T-helper 1 cell (primary cell): ENCODE measurements around the gene SYP.
"Not testable (repeated sequence)": the region's sequence is repeated elsewhere in the genome, so short reads cannot be mapped to it uniquely, and the experiment has no call there.

ENCODE experiments used
- DNase-seq, 5 donors: peaks; one replicate each; pipeline ENCODE4 v3.0.0-alpha.2; 2012 to 2020

SYP gene

DNA sequence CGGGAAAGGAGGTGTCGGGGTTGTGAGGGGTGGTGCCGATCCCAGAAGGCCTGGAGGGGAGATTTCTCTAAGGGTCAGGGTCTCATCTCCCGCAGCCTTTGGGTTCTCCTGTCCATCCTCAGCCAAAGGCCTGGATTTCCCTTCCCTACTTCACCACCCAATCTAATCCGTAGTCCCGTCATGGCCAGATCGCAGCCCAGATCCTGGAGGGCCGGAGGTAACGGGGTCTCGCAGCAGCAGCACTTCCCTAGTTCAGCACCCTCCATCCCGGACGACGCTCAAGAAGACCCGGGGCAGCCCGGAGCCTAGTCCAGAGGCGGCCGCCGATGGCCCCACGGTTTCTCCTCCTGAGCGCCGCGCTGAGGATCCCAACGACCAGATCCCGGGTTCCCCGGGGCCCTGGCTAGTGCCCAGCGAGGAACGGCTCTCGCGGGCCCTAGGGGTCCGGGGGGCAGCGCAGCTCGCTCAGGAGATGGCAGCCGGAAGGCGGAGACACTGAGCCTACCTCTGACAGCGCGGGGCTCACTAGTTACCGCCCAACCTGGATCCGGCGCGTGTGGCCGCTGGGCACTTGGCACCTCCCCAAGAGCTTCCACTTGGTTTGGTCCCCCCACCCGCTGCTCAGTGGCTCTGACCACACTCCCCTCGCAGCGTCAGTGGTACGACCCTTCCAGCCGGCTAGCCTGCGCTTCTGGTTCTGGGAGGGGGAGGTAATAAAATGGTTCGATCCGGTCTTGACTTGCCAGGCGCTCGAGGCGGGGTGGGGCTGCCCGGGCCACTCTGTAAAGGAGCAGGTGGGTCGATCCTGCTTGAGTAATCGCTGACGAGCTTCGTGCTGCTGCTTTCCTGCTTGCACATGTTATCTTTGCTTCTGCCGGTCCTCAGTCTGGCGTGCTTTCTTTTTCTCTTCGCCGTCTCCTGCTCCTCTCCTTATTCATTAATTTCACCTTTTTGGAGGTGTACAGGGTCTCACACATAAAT, 33.8 kb downstream of the SYP start:
- peak; percentile 46 to 87 (median 60) for DNase-seq

DNA sequence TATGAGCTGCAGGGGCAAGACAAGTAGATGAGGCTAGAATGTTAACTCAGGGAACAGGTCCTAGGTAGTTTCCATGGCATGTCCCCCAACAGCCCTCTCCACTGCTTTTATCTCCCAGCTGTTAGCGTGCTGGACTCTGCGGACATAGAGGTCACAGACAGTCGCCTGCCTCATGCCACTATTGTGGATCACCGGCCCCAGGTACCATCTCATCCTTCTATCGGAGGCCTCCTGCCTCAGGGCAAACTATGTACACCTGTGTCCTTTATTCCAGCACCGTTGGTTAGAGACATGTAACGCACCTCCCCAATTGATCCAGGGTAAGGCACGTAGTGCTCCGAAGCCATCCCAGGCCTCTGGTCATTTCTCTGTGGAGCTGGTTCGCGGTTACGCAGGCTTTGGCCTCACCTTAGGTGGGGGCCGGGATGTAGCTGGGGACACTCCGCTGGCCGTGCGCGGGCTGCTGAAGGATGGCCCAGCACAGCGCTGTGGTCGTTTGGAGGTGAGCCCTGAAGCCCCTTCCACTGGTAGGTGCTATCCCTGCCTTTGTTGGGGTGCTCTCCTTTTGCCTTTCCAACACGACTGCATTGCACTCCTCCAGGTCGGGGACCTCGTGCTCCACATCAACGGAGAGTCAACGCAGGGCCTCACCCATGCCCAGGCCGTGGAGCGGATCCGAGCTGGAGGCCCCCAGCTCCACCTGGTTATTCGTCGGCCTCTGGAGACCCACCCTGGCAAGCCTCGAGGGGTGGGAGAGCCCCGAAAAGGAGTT, 35.2 kb downstream of the SYP start:
- DNase-seq = no peak

DNA sequence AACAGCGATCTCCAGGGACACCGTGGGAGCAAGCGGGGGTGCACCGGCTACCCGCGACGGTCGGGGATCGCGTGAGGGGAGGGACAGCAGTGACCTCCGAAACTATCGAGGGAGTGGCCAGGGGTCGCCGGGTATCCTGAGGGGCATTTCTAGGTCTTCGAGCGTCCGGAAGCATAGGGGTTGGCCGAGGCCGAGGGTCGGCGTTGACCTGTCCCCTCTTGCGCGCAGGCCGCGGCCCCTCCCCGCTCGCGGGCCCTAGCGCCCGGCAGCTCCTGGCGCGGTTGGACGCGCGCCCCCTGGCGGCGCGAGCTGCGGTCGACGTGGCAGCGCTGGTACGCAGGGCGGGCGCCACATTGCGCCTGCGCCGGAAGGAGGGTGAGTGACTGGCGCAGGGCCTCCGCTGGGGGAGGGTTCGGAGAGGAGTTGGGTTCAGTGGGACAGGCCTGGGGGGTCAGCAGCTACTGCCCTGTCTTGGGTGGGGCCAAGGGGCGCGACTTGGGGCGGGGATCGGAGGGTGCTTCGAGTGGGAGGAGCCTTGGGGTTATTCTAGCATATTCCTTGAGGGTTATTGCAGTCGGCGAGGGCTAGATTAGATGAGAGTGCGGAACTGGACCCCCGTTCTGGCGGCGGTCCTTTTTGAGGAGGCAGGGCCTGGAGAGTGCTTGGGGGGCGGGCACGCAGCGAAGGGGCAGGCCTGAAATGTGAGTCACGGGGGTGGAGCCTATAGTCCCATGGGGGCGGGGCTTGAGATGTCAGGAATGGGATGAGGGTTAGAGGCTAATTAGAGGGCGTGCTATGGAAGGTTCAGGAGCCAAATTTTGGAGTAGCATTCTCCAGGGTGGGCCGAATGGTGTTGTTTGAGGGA, 36.2 kb downstream of the SYP start:
- peak; percentile 64 to 85 (median 71) for DNase-seq

DNA sequence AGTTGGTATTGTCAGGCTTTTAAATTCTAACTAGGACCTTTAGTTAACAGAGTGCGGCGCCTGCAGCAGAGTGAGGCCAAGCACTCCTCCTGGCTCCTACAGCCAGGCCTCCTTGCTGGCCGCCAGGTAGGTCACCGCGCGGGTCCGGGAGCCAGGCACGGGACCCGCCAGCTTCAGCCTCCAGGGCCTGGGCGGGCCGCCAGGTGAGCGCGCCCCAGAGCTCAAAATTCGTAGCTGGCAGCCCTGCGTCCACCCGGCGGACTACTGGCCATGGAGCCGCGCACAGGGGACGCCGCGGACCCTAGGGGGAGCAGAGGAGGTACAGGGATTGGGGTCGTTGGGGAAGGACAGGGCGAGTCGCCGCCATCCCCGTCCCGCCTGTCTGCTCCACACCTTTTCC, 37.4 kb downstream of the SYP start, which contains the start of gene MAGIX:
TSS of gene MAGIX (plus strand) at position 139 of the 400 bp plus-strand sequence. CDS start at position 271, 132 bp downstream.
- DNase-seq = no peak

DNA sequence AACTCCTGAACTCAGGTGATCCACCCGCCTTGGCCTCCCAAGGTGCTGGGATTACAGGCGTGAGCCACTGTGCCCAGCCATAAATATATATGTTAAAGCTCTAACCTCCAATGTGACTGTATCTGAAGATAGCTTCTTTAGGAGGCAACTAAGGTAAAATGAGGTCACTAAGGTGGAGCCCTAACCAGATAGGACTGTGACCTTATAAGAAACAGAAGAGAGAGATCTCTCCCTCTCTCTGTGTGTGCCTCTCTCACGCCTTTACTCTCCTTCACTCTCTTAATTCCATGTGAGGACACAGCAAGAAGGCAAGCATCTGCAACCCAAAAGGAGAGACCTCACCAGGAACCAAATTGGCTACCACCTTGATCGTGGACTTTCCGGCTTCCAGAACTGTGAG, 38.4 kb downstream of the SYP start:
- no peak for DNase-seq

DNA sequence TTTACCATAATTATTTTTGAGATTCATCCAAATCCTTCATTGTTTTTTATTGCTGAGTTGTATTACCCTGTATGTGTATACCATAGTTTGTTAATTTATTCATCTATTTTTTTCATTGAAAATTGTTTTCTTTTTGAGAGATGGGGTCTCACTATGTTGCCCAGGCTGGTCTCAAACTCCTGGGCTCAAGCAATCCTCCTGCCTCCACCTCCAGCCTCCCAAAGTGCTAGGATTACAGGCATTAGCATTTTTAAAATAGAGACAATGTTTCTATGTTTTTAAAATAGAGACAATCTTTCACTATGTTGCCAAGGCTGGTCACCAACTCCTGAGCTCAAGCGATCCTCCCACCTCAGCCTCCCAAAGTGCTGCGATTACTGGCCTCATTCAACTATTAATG, 39.1 kb downstream of the SYP start:
- no peak for DNase-seq

DNA sequence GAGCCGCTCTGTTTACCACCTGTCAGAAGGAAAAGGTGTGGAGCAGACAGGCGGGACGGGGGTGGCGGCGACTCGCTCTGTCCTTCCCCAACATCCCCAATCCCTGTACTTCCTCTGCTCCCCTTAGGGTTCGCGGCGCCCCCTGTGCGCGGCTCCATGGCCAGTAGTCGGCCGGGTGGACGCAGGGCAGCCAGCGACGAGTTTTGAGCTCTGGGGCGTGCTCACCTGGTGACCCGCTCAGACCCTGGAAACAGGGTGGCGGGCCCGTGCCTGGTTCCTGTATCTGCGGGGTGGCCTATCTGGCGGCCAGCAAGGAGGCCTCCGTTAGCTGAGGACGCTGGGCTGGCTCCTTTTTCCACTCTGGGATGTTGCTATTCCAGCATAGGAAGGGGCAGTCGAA, 42.8 kb downstream of the SYP start:
- no peak for DNase-seq

DNA sequence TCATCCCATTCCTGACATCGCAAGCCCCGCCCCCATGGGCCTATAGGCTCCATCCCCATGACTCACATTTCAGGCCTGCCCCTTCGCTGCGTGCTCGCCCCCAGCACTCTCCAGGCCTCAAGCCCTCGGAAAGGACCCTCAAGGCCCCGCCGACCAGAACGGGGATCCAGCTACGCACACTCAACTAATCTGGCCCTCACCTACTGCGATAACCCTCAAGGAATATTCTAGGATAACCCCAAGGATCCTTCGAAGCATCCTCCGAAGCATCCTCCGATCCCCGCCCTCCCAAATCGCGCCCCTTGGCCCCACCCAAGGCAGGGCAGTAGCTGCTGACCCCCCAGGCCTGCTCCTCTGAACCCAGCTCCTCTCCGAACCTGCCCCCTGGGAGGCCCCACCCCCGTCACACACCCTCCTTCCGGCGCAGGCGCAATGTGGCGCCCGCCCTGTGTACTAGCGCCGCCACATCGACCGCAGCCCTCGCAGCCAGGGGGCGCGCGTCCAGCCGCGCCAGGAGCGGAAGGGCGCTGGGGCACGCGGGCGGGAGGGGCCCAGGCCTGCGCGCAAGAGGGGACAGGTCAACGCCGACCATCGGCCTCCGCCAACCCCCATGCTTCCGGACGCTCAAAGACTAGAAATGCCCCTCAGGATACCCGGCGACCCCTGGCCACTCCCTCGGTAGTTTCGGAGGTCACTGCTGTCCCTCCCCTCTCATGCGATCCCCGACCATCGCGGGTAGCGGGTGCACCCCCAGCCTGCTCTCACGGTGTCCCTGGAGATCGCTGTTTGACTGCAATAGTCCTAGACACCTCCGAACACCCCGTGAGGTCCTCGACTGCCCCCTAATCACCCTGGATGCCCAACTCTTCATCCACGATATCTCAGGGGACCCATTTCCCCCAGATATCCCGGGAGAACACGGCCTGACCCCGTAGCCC, 43.8 kb downstream of the SYP start:
- DNase-seq = peak; percentile 69 to 86 (median 80)

DNA sequence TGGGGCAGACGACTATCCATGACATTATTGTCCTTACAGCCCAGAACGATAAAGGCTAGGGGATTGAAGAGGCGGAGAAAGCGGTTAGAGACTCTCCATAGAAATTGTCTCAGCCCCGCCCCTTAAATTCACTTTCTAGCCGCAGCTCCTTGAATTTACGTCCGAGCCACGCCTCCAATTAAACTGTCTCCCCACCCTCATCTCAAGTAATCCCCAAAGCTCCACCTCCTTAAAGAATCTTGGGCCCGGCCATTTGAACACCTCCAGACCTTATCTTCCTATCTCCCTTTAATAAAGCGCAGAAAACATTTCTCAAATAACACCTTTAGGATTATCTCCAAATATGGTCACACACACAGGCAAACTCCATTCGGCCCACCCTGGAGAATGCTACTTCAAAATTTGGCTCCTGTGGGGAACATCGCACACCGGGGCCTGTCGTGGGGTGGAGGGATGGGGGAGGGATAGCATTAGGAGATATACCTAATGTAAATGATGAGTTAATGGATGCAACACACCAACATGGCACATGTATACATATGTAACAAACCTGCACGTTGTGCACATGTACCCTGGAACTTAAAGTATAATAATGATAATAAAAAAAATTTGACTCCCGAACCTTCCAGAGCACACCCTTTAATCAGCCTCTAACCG, 44.6 kb downstream of the SYP start:
- peak in 2 of 5 donors; percentile 37 to 53 for DNase-seq

DNA sequence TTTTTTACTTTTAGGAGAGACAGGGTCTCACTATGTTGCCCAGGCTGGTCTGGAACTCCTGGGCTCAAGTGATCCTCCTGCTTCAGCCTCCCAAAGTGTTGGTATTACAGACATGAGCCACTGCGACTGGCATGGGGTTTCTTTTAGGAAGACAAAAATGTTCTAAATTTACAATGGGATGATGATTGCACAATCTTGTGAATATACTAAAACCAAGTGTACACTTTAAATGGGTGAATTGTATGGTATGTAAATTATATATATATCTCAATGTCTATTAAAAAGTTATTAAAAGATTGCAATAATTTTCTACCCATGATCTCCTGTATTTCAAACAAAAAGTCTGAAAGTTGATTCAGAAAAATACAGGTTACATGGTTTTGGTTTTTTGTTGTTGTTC, 46.5 kb downstream of the SYP start:
- DNase-seq = no peak

DNA sequence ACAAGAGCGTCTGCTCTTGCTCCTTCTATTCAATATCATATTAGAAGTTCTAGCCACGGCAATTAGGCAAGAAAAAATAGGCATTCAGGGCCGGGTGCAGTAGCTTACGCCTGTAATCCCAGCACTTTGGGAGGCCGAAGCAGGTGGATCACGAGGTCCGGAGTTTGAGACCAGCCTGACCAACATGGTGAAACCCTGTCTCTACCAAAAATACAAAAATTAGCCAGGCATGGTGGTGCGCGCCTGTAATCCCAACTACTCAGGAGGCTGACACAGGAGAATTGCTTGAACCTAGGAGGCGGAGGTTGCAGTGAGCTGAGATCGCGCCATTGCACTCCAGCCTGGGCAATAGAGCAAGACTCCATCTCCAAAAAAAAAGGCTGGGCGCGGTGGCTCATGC, 50.7 kb downstream of the SYP start:
- DNase-seq = not testable (repeated sequence)

DNA sequence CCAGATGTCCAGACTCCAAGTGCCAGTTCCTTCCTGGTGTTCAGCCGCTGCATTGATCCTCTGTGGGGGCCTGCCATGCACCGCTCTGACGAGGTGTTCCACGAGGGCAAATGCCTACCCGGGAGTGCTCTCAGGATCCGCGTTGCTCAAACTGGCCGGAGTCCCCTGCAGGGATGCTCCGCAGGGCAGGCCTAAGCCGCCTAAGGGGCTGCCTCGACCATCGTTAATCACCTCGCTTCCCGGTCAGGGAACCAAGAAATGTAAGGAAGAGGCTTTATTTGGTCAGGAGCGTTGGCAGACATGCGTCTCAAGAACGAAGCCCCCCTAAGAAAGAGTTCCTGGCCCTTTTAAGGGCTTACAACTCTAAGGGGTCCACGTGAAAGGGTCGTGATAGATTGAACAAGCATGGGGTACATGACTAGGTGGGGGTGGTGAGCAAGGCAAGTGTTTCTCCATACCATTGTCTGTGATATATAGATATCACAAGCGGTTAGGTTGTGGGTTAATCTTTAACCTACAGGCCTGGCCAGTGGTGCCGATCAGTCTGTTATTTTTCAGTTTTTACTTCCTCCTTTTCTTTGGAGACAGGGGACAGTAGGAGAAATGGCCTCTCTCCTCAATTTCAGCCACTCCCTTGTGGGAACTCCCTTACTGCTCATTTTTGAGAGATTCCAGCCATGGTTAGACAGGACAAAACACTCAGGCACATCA, 51.4 kb downstream of the SYP start:
- DNase-seq = not testable (repeated sequence)

DNA sequence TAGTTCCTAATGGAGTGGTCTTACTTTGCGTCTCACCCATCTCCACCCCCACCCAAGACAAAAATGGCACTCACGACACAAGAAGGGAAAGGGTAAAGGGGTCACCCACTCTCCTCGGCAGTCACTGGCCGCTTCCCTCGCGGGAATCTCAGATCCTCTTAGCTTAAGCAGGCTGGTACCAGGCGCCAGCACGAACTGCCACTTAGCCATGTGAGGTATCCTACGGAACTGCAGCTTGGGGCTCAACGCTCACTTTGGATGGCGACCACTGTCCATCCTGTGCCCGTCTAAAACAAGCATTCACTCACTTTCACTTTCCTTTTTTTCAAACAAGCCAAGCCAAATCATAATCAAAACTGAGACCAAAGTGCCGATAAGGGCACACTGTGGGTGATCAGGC, 52.1 kb downstream of the SYP start:
- DNase-seq = no peak

DNA sequence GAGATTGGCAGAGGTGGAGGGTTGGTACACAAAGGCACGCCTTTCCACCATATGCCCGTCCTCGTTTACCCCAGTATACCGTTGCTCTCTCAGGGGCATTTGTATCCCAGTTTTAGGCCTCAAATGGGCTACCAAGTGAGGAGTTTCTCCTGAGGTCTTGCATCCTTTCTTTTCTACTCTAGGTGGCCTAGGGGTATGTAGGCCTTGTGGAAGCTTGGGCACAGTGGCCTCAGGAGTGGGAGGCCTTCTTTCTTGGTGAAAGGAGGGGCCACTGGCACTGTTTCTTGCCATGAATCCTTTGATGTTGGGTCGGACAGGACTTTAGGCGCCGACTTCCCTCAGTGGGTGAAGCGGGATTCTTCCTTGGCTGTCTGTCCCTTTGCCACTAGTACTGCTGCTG, 52.7 kb downstream of the SYP start:
- no peak for DNase-seq

DNA sequence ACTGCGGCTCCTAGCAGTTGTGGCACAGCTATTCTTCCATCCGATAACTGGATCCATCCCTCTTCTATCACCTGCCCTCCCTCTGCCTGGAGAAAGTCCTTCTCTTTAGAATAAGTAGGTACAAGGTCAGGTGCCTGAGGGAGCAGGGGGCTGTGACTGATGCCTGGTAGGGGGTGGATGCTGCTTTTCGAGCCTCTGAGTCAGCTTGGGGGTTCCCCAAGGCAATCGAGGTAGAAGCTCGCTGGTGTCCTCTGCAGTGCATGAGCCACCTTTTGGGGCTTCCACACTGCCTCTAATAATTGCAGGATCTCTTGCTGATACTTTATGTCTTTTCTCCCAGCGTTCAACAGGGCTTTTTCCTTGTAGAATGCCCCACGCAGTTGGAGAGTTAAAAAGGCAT, 56.8 kb downstream of the SYP start:
- not testable (repeated sequence) for DNase-seq

DNA sequence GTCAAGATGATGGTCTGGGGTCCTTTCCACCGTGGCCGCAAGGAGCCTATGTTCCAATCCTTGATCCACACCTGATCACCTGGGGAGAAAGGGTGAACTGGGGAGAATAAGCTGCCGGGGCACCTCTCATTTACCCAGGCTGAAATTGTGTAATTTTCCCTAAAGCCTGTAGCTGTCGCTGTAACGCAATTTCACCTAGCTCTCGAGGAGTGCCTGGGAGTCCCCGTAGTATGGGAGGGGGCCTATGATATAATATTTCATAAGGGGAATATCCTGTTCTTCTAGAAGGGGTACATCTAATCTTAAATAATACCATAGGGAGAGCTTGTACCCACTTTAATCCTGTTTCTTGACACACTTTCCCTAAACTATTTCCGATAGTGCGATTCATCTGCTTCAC, 57.7 kb downstream of the SYP start:
- DNase-seq = not testable (repeated sequence)

DNA sequence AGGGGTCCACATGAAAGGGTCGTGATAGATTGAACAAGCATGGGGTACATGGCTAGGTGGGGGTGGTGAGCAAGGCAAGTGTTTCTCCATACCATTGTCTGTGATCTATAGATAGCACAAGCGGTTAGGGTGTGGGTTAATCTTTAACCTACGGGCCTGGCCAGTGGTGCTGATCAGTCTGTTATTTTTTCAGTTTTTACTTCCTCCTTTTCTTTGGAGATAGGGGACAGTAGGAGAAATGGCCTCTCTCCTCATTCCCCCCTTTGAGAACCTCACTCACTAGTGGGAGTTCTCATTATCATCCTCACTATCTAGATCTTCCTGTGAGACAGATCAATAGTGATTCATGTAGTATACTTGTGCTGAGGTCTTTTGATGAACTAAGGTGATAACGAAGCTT, 60.3 kb downstream of the SYP start:
- no peak for DNase-seq
